B cell (primary cell): Measurements from ENCODE around the gene EVPL.

Source experiments
- EZH2 ChIP-seq: IDR thresholded peaks from 2 replicates; pipeline ENCODE4 v1.6.1; 2012; ENCODE audit warnings: borderline replicate concordance, low read depth, mild to moderate bottlenecking, moderate library complexity, low read length; ENCODE audit not compliant: insufficient read depth, poor library complexity, severe bottlenecking
- TF ChIP-seq, protein P1 (sequence below): fragments of 200-600 bp; IDR thresholded peaks from one replicate; pipeline ENCODE4 v1.8.0; 2022; ENCODE audit warnings: antibody characterized with exemption, mild to moderate bottlenecking

DNA sequence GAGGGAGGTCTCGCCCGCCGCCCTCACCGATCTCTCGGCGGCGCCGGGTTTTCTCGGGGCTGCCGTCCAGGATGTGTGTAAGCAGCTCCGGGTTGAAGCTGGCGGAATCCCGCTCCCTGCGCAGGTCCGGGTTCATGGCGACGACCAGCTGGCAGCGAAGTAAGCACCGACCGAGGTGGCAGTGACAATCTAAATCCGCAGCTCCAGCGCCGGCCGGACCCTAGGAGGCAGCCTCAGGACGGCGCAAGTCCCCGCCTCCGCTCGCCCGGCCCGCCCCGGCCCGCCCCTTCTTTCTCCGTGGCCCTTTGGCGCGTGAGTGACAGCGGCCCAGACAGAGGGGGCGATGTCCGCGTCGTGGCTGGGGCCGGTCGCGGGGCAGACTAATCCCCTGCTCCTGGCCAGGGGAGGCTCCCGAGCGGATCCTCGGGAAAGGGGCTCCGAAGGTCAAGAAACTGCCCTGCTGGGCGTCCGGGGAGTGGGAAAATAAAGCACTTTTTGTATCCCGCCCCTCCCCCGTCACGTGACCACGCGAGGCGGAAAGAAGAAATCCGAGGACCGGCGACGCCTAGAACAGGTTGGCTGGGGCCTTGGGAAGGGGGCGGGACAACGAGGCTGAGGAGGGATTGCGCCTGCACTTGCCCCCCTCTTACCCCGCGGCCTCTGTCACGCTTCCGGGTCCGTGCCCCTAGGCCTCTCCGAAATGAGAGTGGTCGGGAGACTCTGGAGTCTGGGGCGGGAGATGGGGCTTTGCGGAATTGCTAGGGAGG is 48.0 kb downstream of the EVPL start, which contains the start of the genes ACOX1 and TEN1:
- TF ChIP-seq, protein P1, sequence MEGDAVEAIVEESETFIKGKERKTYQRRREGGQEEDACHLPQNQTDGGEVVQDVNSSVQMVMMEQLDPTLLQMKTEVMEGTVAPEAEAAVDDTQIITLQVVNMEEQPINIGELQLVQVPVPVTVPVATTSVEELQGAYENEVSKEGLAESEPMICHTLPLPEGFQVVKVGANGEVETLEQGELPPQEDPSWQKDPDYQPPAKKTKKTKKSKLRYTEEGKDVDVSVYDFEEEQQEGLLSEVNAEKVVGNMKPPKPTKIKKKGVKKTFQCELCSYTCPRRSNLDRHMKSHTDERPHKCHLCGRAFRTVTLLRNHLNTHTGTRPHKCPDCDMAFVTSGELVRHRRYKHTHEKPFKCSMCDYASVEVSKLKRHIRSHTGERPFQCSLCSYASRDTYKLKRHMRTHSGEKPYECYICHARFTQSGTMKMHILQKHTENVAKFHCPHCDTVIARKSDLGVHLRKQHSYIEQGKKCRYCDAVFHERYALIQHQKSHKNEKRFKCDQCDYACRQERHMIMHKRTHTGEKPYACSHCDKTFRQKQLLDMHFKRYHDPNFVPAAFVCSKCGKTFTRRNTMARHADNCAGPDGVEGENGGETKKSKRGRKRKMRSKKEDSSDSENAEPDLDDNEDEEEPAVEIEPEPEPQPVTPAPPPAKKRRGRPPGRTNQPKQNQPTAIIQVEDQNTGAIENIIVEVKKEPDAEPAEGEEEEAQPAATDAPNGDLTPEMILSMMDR, result peak; percentile 35
- no peak for TF ChIP-seq EZH2
